GM13976 (cell line): ENCODE measurements around the gene PITPNM2.

Source experiments
- DNase-seq: peaks from one replicate; pipeline ENCODE4 v3.0.0; 2012; ENCODE audit warnings: low spot score
- in situ Hi-C: fragments of 300-500 bp; cut with MboI; formaldehyde crosslinking; loops from one replicate; pipeline ENCODE4 v1.12.0; 2022; ENCODE audit warnings: low sequenced_read_pairs, mixed read lengths, inconsistent platforms; ENCODE audit not compliant: unreplicated experiment
- TF ChIP-seq, protein P1 (sequence below): IDR thresholded peaks from 2 replicates; pipeline ENCODE4 v1.5.1; 2012; ENCODE audit warnings: borderline replicate concordance, mild to moderate bottlenecking; ENCODE audit not compliant: insufficient read depth; ENCODE audit errors: extremely low read depth, missing control alignments, control extremely low read depth

The PITPNM2 gene

GRCh38 chr12:123150744-123151456, at the start of gene PITPNM2:
Gene PITPNM2, minus strand, starts transcription at chr12:123151090. Its CDS starts 116,500 bp downstream, at chr12:123034590.
- in situ Hi-C loops: no loop called here
- peak; percentile 85 for DNase-seq

DNA sequence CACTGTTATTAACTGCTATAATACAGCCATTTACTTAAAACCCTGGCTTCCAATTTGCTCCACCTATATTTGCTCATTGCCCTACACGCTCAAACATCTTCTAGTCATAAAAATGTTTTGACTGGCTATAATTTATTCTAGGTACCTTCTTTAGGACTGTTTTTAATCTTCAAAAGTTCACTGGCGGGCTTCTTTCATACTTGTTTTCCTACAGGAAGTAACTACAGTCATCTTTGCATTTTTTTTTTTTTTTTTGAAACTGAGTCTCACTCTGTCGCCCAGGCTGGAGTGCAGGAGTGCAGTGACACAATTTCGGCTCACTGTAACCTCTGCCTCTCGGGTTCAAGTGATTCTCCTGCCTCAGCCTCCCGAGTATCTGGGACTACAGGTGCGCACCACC, 49.5 kb upstream of the PITPNM2 start:
- in situ Hi-C loops: no loop called here
- TF ChIP-seq, protein P1, sequence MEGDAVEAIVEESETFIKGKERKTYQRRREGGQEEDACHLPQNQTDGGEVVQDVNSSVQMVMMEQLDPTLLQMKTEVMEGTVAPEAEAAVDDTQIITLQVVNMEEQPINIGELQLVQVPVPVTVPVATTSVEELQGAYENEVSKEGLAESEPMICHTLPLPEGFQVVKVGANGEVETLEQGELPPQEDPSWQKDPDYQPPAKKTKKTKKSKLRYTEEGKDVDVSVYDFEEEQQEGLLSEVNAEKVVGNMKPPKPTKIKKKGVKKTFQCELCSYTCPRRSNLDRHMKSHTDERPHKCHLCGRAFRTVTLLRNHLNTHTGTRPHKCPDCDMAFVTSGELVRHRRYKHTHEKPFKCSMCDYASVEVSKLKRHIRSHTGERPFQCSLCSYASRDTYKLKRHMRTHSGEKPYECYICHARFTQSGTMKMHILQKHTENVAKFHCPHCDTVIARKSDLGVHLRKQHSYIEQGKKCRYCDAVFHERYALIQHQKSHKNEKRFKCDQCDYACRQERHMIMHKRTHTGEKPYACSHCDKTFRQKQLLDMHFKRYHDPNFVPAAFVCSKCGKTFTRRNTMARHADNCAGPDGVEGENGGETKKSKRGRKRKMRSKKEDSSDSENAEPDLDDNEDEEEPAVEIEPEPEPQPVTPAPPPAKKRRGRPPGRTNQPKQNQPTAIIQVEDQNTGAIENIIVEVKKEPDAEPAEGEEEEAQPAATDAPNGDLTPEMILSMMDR: no peak
- DNase-seq: no peak

More at GRCh38 chr12:123150744-123151456, at the start of gene PITPNM2:
- TF ChIP-seq, protein P1: peak; percentile 54

- in situ Hi-C loops: no loop called here
- DNase-seq: no peak
- TF ChIP-seq, protein P1: no peak
These were observed 49.0 kb upstream of the PITPNM2 start for GRCh38 chr12:123199936-123200335.

GRCh38 chr12:123187637-123188036, 36.7 kb upstream of the PITPNM2 start:
- no peak for DNase-seq
- TF ChIP-seq, protein P1: no peak
- in situ Hi-C loops: no loop called here

DNA sequence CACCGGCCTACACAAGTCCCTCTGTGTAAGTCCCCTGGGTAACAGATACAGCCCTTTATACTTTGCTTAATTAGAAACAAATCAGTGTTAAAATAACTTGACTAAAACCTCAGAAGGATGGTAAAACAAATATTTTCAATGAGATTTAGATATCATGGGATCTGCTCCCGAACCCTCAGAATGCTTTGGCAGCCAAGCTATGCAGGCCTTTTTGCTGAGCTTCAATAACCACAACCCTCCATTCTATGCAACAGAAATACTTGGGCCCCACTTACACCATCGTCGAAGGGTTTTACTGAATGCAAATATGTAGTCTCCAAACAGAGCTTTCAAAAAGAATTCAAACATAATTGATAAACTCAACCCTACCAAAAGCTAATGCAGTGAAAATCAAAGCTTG, 29.3 kb upstream of the PITPNM2 start:
- no peak for DNase-seq
- in situ Hi-C loops: no loop called here
- TF ChIP-seq, protein P1: no peak

- in situ Hi-C loops: no loop called here
- DNase-seq: no peak
- TF ChIP-seq, protein P1: no peak
These were observed 21.1 kb upstream of the PITPNM2 start for GRCh38 chr12:123171967-123172366.

- TF ChIP-seq, protein P1: no peak
- in situ Hi-C loops: no loop called here
- no peak for DNase-seq
These were observed 16.4 kb upstream of the PITPNM2 start for GRCh38 chr12:123167329-123167728.
